Chondrocyte (in vitro differentiated cells): Measurements from ENCODE around the gene CYP4Z1. TPM values are rescaled to one million over a fixed set of nuclear protein-coding genes. Genes with fewer than 3 reads are reported as not detected.

Experiments
- DNase-seq: peaks from one replicate; pipeline ENCODE4 v3.0.0; 2021; ENCODE audit warnings: mixed read lengths, low spot score
- H3K27ac Mint-ChIP-seq: one replicate; pipeline ENCODE4 v1.8.0; 2021; ENCODE audit warnings: mild to moderate bottlenecking, moderate library complexity, mixed read lengths; ENCODE audit not compliant: unreplicated experiment
- H3K27me3 Mint-ChIP-seq: 2 replicates; pipeline ENCODE4 v1.8.0; 2021; ENCODE audit warnings: low read depth, mixed read lengths
- H3K36me3 Mint-ChIP-seq: 2 replicates; pipeline ENCODE4 v1.8.0; 2021; ENCODE audit warnings: low read depth, mixed read lengths
- H3K4me1 Mint-ChIP-seq: 2 replicates; pipeline ENCODE4 v1.8.0; 2021; ENCODE audit warnings: low read depth, mild to moderate bottlenecking, mixed read lengths
- H3K4me3 Mint-ChIP-seq: one replicate; pipeline ENCODE4 v1.8.0; 2021; ENCODE audit warnings: mild to moderate bottlenecking, moderate library complexity, mixed read lengths; ENCODE audit not compliant: unreplicated experiment
- H3K9me3 Mint-ChIP-seq: 2 replicates; pipeline ENCODE4 v1.8.0; 2021; ENCODE audit warnings: low read depth, mixed read lengths
- CTCF ChIP-seq: fragments of 200-600 bp; sonication (generic); IDR thresholded peaks from 2 replicates; pipeline ENCODE4 v1.5.0; 2021; ENCODE audit warnings: antibody characterized with exemption, mild to moderate bottlenecking, moderate library complexity
- total RNA-seq: library from RNA; stranded (reverse); gene quantifications from 3 replicates; pipeline ENCODE4 v1.2.1, GENCODE V29; 2021

Gene CYP4Z1
- total RNA-seq, 1 donor from 2014 or later = not detected

GRCh38 chr1:47160716-47161115, 93.7 kb downstream of the CYP4Z1 start:
- Mint-ChIP-seq H3K36me3 (peaks cover 3% of the 10 kb centered on the region), H3K4me3 (no peak overlapping the region)

DNA sequence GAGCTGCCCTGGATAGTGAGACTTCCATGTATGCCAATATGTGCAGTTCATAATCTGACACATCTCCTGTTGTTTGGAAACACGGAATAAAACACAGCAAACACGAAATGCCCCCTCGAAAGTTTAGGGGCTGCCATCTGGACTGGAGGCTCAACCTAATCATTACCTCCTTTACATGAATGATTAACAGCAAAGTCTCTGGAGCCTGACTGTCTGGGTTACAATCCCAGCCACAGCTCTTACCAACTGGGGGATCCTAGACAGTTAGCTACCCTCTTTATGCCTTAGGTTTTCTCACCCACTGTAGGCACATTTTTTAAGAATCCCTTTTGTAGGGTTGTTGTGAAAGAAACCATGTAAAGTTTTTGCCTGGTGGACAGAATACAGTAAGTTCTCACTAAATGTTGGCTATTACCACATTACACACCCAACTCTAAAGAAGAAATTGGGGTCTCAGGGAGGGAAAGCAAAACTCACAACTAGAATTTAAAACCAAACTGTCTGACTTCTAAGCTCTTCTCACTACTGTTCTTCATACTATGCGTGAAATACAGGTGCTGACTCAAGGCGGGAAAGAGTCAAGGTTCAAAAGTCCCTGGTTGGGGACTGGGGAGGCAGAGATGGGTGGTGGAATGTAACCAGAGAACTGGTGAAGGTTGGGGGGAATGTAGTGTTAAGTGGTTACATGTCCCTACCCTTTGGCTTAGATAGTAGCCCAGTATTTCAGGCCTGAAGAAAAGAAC, 94.4 kb downstream of the CYP4Z1 start:
- H3K4me3 Mint-ChIP-seq = no peak overlapping the region
- no peak for TF ChIP-seq CTCF

More at GRCh38 chr1:47160716-47161115, 93.7 kb downstream of the CYP4Z1 start:
- H3K9me3 Mint-ChIP-seq = peaks cover 21% of the 10 kb centered on the region
- TF ChIP-seq CTCF = no peak
- no peaks in the 10 kb centered on the region for H3K4me1 Mint-ChIP-seq
- H3K27ac Mint-ChIP-seq = no peak overlapping the region
- H3K27me3 Mint-ChIP-seq = peaks cover 8% of the 10 kb centered on the region
- DNase-seq = no peak

GRCh38 chr1:47164552-47164951, 97.5 kb downstream of the CYP4Z1 start:
- no peak for DNase-seq
- H3K36me3 Mint-ChIP-seq = peaks cover 2% of the 10 kb centered on the region
- H3K4me3 Mint-ChIP-seq = no peak overlapping the region
- TF ChIP-seq CTCF = no peak
- H3K27me3 Mint-ChIP-seq = peaks cover 13% of the 10 kb centered on the region
- H3K9me3 Mint-ChIP-seq = peaks cover 24% of the 10 kb centered on the region
- H3K27ac Mint-ChIP-seq = no peak overlapping the region
- no peaks in the 10 kb centered on the region for H3K4me1 Mint-ChIP-seq

More for the DNA sequence above, 94.4 kb downstream of the CYP4Z1 start:
- H3K27me3 Mint-ChIP-seq = peaks cover 4% of the 10 kb centered on the region
- H3K36me3 Mint-ChIP-seq = peaks cover under 1% of the 10 kb centered on the region
- no peak for DNase-seq
- H3K4me1 Mint-ChIP-seq = no peaks in the 10 kb centered on the region
- no peak overlapping the region for H3K27ac Mint-ChIP-seq
- H3K9me3 Mint-ChIP-seq = peaks cover 15% of the 10 kb centered on the region

Other genes with a start within 250 kb of the CYP4Z1 start
- not detected in 3 replicates for gene CYP4A11, start 125.8 kb upstream of the CYP4Z1 start, total RNA-seq
- 1.0 to 1.1 TPM (median 1.1 TPM) in 3 replicates for gene CYP4X1, start 43.6 kb upstream of the CYP4Z1 start, total RNA-seq
- gene CYP4A22, start 70.2 kb downstream of the CYP4Z1 start, total RNA-seq = not detected in 3 replicates
- gene PDZK1IP1, start 122.8 kb downstream of the CYP4Z1 start, total RNA-seq = not detected in 3 replicates
- gene TAL1, start 165.0 kb downstream of the CYP4Z1 start, total RNA-seq = 0.10 TPM in 2 of 3 replicates, not detected in the other
- 5.0 to 6.9 TPM (median 5.2 TPM) in 3 replicates for gene STIL, start 246.9 kb downstream of the CYP4Z1 start, total RNA-seq